Measurements from ENCODE around the gene WNT3A.

The WNT3A gene

DNA sequence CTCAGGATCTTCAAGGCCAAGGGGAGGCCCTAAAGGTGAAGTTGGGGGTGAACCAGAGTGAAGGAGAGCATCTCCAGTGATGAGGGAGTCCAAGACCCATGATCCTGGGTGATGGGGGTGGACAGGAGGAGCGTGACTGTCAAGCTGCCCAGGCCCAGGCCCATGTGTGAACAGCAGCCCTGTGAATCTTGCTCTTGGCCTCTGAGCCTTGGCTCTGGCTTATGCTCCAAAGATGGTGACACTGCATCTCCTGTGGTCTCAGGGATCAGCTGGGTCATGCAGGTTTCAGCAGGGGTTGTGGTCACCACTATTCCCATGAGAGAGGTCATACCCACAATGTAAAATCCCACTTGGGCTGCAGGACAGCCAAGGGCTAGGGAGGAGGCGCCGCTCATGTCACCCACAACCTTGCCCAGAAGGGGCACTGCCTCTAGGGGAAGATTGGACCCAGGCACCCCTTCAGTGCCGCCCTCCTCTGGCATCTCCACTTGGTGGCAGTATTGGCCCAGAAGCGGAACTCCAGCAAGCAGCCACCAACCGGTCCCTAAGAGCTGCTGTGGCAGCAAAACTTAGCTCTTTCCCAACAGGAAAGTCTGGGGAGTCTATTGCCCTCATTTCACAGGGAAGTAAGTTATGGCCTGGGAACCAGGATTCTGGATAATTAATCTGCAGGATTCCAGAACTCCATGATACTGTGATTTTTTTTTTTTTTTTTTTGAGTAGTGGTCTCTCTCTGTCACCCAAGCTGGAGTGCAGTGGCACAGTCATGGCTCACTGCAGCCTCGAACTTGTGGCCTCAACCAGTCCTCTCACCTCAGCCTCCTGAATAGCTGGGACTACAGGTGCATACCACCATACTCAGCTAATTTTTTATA is 7.5 kb upstream of the WNT3A start:
- peak; percentile 20 for DNase-seq (ENCODE audit: low read depth)

DNA sequence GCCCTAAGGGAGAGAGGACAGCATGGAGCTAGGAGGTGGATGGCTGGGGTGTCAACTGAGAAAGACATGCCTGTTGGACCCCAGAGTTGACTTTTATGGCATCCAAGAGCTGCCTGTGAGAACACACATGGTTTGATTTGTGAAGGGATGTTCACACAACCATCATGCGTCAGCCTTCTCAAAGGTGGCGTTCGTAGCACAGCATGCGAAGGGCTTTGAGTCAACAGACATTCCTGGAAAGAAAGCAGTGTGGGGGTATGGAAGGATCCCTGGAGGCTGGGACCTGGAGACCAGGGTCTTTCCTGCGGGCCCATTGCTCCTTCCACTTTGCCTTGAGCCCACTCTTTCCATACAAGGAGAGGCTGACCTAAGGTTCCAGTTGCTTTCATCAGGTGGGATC is 6.4 kb upstream of the WNT3A start:
- DNase-seq (ENCODE audit: low read depth) = no peak

DNA sequence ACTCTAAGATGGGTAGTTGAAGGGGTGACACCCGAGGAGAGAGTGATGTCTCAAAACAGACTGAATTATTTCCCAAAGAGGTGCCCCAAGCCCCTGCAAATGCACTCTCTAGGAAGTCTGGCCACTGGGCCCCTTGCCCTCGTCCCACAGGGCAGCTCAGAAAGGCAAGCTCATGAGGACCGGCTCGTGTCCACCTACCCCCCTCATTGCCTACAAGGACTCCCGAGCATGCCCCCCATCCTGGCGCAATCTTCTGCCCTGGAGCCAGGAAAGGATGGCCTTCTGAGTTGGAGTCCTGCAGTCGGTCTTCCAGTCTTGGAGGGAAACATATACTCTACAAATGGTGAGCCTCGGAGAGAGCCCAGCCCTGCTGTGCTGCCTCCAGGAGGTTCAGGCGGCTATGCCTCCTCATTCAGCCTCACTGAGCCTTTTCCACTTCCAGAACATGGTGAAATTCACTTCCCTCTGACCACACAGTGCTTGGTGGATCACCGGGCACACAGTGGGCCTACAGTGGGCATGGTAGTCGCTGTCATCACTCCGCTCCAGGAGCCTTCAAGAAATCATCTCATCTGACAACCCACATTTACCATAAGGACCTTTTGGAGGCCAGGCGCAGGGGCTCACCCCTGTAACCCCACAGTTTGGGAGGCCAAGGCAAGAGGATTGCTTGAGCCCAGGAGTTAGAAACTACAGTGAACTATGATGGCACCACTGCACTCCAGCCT is 5.8 kb upstream of the WNT3A start:
- no peak for DNase-seq (ENCODE audit: low read depth)

DNA sequence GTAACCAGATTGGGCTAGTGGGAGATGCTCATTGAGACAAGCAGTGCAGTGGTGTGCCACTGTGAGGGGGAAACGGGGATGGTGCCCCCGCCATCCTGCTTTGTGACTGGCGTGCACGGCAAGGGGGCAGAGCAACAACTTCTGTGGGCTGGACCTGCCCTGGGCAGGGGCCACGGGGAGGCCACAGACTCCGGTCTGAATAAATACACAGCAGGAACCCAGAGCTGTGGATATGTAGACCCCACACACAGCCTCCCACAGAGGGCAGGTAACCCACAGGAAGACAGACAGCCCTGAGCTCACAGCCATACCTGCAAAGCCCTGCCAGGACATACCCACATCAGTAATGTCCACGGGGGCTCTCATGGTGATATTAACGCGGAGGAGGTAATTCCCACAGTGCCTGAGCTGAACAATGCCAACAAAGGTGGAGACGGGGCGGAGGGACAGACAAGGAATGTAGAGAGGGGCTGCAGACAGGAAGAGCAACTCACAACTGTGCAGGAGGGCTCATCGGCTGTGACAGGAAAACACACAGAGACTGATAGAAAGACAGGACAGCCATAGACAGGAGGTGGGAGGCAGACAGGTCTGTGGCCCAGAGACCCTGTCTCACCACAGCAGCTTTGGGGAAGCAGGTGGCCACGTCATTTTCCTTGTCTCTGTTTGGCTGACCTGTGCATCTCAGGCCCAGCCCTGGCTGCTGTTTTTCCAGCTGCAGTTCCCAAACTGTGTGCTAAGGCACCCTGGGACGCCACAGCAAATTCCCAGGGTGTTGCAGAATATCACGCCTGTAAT is 4.9 kb upstream of the WNT3A start:
- DNase-seq (ENCODE audit: low read depth) = no peak

DNA sequence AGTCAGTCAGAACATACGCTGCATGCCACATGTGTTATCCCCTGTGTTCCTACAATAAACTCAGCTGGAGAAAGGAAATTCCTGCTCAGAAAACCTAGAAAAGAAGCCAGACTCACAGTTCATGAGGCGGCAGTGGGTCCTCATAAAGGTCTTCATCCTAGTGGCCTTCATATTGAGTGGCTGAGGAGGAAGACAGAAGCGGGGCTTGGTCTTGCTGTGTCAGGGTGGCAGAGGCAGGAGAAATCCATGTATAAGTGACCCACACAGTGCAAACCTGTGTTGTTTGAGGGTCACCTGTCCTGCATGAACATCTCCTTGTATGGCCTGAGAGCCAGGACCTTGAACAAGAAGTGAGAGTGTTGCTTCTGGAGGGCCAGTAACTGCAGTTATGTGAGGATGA is 4.0 kb upstream of the WNT3A start:
- DNase-seq (ENCODE audit: low read depth) = no peak

DNA sequence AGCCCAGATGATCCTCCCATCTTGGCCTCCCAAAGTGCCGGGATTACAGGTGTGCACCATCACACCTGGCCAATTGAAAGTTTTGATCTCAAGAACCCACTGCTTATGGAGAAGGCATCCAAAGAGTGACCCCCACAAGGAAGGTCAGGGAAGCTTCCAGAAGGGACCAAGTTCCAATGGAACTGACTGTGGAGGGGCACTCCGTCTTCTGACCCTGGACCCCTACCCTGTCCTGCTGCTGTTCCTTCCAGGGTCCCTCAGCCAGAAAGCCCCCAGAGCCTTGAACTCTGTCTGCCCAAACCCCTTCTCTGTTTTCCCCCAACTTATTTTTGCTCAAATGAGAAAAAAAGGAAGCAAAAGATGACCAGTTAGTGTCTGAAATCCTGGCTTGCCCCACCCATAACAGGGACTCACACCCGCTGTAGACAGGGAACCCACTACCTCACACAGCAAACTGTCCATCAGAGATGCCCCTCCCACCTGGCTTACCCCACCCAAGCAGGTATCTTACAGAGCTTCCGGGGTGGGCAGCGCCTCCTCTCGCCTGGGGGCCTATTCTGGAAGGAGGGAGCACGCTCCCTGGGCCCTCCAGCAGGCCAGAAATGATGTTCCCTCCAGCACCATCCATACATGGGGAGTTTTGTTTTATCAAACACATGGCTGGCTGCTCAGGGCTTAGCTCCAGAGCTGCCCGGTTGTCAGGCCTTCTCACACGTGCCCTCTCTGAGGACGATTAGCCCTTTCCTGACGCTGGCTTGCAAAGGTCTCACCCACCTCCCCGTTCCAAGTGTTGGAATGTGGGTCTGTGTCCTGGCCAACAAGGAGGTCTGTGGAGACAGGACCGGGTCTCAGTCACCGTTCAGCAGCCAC is 3.1 kb upstream of the WNT3A start:
- no peak for DNase-seq (ENCODE audit: low read depth)

DNA sequence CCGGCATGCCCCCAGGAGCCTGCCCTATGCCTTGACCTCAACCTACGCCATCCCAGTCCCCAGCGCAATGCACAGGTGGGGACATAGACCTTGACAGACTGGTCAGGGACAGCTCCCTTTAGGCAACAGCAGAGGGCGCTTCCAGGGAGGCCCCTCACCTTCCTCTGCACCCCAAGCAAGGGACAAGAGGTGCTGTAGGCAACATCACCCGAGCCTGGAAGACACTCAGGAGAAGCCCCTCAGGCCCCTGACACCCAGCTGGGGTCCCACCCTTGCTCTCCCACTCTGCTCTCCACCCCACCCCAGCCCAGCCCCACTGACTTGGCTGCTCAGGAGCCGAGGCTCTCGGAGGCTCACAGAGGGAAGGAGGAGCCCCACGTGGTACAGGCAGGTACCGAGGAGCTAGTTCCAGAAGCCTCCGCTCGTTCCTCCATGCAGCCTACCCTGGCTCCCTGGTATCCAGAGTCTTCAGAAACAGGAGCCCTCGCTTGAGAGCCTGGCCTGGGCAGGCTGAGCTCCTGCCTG is 2.4 kb upstream of the WNT3A start:
- DNase-seq (ENCODE audit: low read depth) = no peak

DNA sequence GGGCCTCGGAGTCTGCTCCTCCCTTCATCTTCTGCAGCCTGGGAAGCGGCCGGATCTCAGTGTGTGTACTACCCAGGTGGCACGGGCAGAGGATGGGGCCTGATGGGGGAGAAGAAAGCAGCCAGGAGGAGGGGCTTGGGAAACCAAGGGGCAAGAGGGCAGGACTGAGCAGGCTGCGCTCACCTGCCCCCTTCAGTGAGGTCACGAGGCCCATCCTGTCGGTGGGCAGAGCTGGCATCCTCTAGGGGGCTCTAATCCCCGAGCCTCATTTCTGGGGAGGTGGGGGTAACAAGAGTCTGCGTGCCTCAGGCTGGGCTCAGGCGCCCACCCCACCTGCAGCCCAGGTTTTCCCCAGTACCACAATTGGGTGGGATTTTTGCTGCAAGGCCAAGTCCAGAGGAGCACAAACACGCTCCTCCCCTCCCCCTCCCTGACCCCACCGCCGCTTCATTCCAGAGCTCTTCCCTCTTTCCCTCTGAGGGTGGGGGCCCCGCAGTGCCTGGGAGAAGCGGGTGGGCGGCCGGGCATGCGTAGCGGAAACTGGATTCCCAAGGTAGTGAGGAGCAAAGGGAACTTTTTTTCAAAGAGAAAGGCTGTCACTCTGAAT is 1.8 kb upstream of the WNT3A start:
- no peak for DNase-seq (ENCODE audit: low read depth)

DNA sequence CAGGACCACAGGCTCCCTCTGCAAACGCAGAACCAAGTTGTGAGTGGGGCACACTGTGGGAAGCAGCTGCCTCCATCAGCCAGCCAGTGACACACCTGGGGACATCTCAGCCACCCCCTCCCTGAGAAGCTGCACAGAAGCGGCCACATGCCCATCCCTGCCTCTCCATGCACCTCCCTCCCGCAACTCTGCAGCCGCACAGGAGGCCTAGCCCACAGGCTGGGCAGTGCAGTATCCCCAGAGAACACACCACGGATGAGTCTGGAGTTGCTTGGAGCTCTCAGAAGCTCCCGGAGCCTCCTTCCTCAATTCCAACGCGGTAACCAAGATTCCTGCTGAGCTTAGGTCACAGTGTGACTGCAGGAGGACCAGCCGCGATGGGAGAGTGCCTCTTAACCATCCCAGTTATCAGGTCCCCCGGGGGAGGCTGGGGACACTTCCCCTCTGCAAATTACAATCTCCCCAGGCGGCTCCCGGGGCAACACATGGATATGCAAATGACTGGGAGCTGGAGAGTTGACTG is 1.2 kb upstream of the WNT3A start:
- no peak for DNase-seq (ENCODE audit: low read depth)

DNA sequence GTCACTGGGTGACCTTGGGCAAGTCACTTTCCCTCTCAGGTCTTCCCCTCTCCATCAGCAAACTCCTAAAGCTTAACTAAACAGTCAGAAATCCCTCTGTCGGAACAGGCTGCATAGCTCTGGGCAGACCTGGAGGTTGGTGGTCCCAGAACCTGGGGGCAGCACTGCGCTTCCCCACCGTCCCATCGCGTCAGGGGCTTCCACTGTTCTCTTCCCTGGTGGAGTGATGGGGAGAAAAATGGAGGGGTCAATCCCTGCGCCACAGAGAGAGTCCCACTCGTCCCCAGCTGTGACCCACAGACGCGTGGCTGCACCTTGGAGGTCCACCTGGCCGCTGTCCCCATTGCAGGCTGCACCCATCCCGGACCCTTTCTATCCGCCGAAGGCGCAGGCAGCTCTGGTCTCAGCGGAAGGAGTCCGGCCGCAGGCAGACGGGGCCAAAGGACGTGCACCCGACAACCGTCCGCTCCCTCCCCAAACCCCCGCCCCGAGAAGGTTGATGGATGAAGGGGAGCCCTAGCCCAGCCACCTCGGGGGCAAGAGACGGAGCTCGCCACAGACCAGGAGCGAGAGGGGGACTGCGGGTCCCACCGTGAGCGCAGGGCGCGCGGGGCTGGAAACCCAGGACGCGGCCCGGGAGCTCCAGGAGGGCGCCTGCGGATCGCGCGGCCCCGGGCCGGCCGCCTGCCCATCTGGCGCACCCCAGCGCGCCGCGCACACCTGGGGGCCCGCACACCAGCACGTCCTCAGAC is 588 bp upstream of the WNT3A start:
- DNase-seq (ENCODE audit: low read depth) = no peak

DNA sequence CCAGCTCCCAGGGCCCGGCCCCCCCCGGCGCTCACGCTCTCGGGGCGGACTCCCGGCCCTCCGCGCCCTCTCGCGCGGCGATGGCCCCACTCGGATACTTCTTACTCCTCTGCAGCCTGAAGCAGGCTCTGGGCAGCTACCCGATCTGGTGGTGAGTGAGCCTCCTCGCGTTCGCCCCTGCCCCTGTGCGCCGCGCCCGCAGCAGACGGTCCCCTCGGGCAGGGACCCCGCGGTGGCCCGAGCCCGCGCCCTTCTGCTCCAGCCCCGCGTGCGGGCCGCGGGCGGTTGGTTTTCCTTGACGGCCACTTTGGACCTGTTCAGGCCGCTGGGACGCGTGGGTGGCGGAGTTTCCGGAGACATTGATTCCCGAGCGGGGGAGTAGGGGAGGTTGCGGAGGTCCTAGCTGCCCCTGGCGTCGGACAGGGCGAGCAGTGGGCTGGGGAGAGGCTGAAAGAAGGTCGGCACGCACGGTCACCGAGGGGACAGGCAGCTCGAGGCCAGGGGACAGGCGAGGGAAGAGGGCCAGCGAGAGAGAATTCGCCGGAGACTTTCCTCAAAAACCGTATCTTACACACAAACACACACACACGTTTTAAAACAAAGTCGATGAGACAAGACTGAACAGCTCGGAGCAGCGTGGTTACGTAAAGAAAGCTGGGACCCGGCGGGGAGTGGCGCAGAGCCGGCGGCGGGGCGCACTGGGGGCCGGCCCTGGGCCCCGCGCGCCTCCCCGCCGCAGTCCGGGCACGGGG is 427 bp downstream of the WNT3A start:
- no peak for DNase-seq (ENCODE audit: low read depth)

DNA sequence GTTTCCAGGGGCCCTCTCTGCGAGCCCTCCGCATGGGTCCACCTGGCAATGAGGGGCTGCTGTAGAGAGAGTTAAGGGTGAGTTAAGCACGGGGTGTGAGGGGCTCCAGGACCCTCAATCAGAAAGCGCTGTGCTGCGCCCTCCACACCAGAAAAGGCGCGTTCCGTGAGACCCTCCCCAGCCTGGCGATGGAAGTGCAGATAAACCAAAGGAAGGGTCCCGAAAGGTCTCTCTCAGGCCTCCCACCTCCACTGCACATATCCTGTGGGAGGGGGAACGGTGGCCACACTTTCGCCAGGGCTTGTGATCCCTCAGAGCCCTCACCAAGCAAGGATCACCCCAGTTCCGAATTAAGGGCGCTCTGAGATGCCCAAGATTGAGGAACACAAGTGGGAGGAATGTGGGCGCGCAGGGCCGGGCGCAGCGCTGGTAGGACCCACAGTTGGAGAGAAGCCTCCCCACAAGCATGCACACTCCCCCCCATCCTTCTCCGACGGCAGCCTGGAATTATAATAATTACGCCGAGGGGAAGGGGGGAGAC is 1.1 kb downstream of the WNT3A start:
- DNase-seq (ENCODE audit: low read depth) = no peak

DNA sequence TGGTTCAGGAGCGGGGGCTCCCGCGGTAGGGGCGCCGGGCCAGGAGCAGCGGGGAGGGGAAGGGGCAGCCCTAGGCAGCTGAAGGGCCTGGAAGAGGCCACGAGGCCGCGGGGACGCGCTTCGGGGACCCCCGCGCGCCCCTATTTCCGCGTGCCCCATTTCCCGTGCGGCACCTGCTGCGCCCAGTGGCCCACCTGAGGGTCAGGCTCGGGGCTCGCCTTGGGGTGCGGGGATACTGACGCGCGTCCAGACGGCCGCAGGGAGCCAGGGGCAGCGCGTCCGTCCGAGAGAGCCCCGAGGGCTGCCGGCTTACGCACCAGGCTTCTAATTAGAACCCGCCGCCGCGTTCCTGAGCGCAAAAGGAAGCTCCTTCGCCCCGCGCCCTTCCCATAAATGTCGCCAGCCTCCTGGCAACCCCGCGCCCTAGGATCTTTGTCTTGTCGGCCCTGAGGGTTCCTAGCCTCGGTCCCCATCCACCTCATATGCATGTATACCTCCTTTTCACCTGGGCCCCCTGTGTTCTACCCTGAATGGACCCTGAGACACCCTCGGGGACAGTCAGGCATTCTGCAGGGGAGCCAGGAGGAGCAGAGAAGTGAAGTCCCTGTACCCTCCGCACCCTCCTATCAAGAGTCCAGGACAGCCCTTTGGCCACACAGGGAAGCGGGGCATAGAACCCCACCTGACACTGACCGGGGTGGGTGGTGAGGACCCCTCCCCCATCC is 1.8 kb downstream of the WNT3A start:
- no peak for DNase-seq (ENCODE audit: low read depth)

DNA sequence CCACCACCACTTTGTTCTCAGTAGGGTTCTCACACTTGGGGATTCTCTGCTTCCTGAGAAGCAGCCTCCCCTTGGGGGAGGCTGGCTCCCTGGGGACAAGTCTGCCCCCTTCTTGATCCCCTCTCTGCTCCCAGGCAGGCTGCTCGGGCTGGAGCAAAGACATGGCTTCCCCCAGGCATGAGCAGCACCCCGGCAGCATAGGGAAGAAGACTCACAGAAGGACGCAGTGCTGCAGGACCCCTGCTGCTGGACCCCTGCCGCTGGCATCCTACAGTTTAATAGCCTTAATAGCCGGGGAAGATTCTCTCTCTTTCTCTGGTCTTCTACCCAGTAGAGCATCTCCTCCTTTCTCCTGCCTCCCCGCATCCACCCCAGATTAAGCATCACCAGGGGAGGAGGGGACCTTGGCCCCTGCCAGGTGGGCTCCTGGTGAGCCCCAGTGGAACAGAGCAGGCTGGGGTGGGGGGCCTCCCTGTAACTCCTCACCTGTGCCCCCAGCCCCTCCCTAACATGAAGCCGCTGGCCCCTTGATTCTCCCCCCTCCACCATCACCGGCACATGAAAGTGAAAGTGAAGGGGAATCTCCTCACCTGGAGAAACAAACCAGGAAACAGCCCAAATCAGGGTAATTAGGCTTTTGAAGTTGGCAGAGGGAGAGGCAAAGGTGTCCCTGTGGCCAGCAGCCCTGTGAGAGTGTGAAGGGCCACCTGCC is 2.5 kb downstream of the WNT3A start:
- no peak for DNase-seq (ENCODE audit: low read depth)

DNA sequence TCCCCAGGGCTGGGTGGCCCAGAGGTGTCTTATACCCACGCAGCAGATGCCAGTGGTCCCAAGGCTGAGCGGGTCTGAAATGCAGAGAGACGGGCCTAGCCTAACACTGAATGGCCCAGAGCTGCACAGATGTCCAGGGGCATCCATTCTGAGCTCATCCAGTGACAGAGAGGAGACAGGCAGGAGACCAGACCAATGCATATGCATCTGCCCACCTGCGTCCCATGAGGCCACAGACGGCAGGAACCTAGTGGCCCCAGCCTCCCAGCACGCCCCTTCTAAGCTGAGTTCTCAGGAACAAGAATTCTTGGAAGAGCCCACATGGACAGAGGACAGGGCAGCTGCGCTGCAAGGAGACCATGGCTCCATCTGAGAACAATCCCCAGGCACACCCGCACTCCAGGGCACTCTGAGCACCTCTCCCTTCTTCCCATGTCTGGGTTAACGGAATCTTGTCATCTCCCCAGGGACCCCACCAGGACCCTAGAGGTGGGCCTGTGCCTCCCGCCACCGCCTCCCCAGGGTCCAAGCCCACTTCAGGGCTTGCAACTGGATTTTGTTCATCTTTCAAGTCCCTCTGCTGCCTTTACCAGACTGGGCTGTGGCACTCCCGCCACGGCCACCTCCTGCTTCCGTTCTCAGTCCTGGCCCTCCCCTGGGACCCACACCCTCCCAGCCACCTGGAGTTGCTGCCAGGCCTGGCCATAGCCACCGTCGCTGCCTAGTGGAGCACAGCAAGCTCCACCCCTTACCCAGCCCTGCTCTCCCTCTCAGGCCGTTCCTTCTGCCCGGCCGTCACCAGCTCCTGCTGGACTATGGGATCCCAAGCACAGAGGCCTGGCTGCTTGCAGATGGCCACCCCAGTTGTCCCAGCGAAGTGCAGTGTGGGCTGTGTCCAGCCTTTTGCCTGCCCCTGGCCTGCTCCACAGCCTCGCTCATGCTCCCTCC is 3.3 kb downstream of the WNT3A start:
- DNase-seq (ENCODE audit: low read depth) = no peak

DNA sequence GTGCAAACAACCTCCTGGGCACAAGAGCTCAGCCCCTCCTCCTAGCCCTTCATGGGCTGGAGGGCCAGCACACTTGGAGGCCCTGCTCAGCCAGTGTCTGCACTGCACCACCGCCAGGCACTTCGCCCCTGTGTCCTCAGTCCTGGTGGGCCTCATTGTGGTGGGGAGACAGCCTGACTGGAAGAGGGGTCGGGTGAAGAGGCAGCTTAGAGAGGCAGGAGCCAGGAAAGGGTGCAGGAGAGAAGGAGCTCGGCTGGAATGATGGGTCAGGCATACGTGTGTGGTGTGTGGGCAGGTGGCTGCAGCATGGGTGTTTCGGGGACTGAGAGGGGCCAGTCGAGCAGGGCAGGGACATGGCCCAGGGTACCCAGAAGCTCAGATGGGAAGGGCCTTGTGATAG is 4.1 kb downstream of the WNT3A start:
- no peak for DNase-seq (ENCODE audit: low read depth)
